ENCODE data around the gene IZUMO4. TPM values are rescaled to one million over a fixed set of nuclear protein-coding genes. Genes with fewer than 3 reads are reported as not detected.

Gene IZUMO4
- total and polyA plus RNA-seq, 2 donors (not counting 1 experiment from before 2014, with no cell fraction given), result 34.8 to 93.9 TPM

DNA sequence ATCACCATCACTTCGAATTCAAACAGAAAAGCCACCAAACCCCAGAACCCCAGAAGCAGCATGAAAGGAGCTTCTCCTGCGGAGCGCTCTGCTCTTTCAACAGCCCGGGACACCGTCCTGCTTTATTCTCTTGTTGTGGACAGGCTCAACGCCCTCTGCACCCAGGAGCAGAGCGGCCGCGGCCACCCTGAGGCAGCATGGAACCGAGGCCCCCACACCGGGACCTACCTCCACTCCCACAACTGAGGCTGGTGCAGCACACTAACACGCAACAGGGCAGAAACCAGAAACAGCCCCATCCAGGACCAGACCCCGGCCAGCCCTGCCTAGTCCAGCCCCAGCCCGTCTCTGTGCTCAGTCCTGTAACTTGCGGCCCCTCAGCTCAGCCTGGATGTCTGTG lies 47.5 kb downstream of the IZUMO4 start:
- intact Hi-C loops (cut with micrococcal nuclease), result no loop called here
- H3K4me1 Mint-ChIP-seq, result peaks cover 29% of the 10 kb centered on the region
- H3K36me3 ChIP-seq (replicated peaks in 1 of 2; ENCODE audit: control extremely low read depth in 1 of 2, control insufficient read depth in 1 of 2, extremely low read depth in 1 of 2, insufficient read depth in 2 of 2, low read length in 1 of 2), result peaks cover 0 to 12% of the 10 kb centered on the region in 2 experiments
- no peak overlapping the region for H3K4me2 ChIP-seq (replicated peaks; ENCODE audit: low read depth, low read length, poor library complexity, severe bottlenecking)
- no peak overlapping the region for H3K4me3 Mint-ChIP-seq
- peaks cover 84% of the 10 kb centered on the region for H4K20me1 ChIP-seq (ENCODE audit: control insufficient read depth, insufficient read depth, low read length, poor library complexity, severe bottlenecking)
- POLR2A ChIA-PET, result interaction anchor here (0.7 kb wide), 1 partner anchor 12 kb away, joined by 3 read pairs; no protein-coding TSS in a partner anchor
- H3K4me3 ChIP-seq (ENCODE audit: control extremely low read depth in 1 of 5, extremely low read depth in 1 of 5, insufficient read depth in 1 of 5, low read depth in 2 of 5, low read length in 4 of 5), result no peak overlapping the region
- peaks cover 99% of the 10 kb centered on the region for H3K79me2 ChIP-seq (ENCODE audit: control insufficient read depth, insufficient read depth, low read length)
- H3K4me1 ChIP-seq (ENCODE audit: control insufficient read depth in 2 of 2, insufficient read depth in 2 of 2, low read length in 2 of 2), result peaks cover 0 to 12% of the 10 kb centered on the region in 2 donors
- ATAC-seq (ENCODE audit: low read depth) (no peak), DNase-seq (no peak)
- WGBS (ENCODE audit: insufficient coverage), result 98% methylated on average over 14 of the region's 15 CpGs
- no peaks in the 10 kb centered on the region for H3K9me3 ChIP-seq (ENCODE audit: control extremely low read depth in 1 of 3, control insufficient read depth in 2 of 3, insufficient read depth in 1 of 3, low read length in 2 of 3)
- H3K27ac ChIP-seq (ENCODE audit: low read length in 2 of 2), result no peak overlapping the region
- H3K27ac Mint-ChIP-seq, result no peak overlapping the region
- TF ChIP-seq EZH2 (IDR thresholded peaks at IDR 0.05; ENCODE audit: borderline replicate concordance, insufficient read depth, low read depth, low read length, poor library complexity, severe bottlenecking), result no peak
- TF ChIP-seq, protein P1, sequence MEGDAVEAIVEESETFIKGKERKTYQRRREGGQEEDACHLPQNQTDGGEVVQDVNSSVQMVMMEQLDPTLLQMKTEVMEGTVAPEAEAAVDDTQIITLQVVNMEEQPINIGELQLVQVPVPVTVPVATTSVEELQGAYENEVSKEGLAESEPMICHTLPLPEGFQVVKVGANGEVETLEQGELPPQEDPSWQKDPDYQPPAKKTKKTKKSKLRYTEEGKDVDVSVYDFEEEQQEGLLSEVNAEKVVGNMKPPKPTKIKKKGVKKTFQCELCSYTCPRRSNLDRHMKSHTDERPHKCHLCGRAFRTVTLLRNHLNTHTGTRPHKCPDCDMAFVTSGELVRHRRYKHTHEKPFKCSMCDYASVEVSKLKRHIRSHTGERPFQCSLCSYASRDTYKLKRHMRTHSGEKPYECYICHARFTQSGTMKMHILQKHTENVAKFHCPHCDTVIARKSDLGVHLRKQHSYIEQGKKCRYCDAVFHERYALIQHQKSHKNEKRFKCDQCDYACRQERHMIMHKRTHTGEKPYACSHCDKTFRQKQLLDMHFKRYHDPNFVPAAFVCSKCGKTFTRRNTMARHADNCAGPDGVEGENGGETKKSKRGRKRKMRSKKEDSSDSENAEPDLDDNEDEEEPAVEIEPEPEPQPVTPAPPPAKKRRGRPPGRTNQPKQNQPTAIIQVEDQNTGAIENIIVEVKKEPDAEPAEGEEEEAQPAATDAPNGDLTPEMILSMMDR (IDR thresholded peaks at IDR 0.05), result no peak
- no peaks in the 10 kb centered on the region for H3K27me3 Mint-ChIP-seq
- no peak overlapping the region for H3K9ac ChIP-seq (ENCODE audit: low read length)
- no peaks in the 10 kb centered on the region for H3K9me3 Mint-ChIP-seq (ENCODE audit: insufficient read depth)
- H3K27me3 ChIP-seq (replicated peaks in 1 of 4; ENCODE audit: control extremely low read depth in 1 of 4, control insufficient read depth in 3 of 4, insufficient read depth in 4 of 4, low read length in 3 of 4), result no peaks in the 10 kb centered on the region
- CTCF ChIA-PET, result no interaction called here
- no peak overlapping the region for H2AFZ ChIP-seq (ENCODE audit: insufficient read depth, low read depth, low read length, poor library complexity, severe bottlenecking)

- intact Hi-C loops (cut with micrococcal nuclease), result no loop called here
- peaks cover 0 to 3% of the 10 kb centered on the region in 2 experiments for H3K36me3 ChIP-seq (replicated peaks in 1 of 2; ENCODE audit: control extremely low read depth in 1 of 2, control insufficient read depth in 1 of 2, extremely low read depth in 1 of 2, insufficient read depth in 2 of 2, low read length in 1 of 2)
- CTCF ChIA-PET, result no interaction called here
- H3K4me3 Mint-ChIP-seq, result peak overlapping the region; percentile 34
- DNase-seq, result no peak
- no peaks in the 10 kb centered on the region for H3K9me3 Mint-ChIP-seq (ENCODE audit: insufficient read depth)
- H3K27ac Mint-ChIP-seq, result peak overlapping the region; percentile 59
- no peak for ATAC-seq (ENCODE audit: low read depth)
- no peak overlapping the region for H3K9ac ChIP-seq (ENCODE audit: low read length)
- H3K9me3 ChIP-seq (ENCODE audit: control extremely low read depth in 1 of 3, control insufficient read depth in 2 of 3, insufficient read depth in 1 of 3, low read length in 2 of 3), result no peaks in the 10 kb centered on the region
- WGBS (ENCODE audit: insufficient coverage), result 96% methylated on average over 10 of the region's 16 CpGs
- no peak overlapping the region for H3K4me3 ChIP-seq (ENCODE audit: control extremely low read depth in 1 of 5, extremely low read depth in 1 of 5, insufficient read depth in 1 of 5, low read depth in 2 of 5, low read length in 4 of 5)
- H3K79me2 ChIP-seq (ENCODE audit: control insufficient read depth, insufficient read depth, low read length), result peaks cover 99% of the 10 kb centered on the region
- H3K4me2 ChIP-seq (replicated peaks; ENCODE audit: low read depth, low read length, poor library complexity, severe bottlenecking), result no peak overlapping the region
- H3K4me1 Mint-ChIP-seq, result peaks cover 34% of the 10 kb centered on the region
- no peak overlapping the region for H2AFZ ChIP-seq (ENCODE audit: insufficient read depth, low read depth, low read length, poor library complexity, severe bottlenecking)
- TF ChIP-seq, protein P1 (IDR thresholded peaks at IDR 0.05), result no peak
- TF ChIP-seq EZH2 (IDR thresholded peaks at IDR 0.05; ENCODE audit: borderline replicate concordance, insufficient read depth, low read depth, low read length, poor library complexity, severe bottlenecking), result no peak
- no peaks in the 10 kb centered on the region for H3K27me3 ChIP-seq (replicated peaks in 1 of 4; ENCODE audit: control extremely low read depth in 1 of 4, control insufficient read depth in 3 of 4, insufficient read depth in 4 of 4, low read length in 3 of 4)
- POLR2A ChIA-PET, result interaction anchor here (0.6 kb wide), 1 partner anchor 74 kb away, joined by 8 read pairs; no protein-coding TSS in a partner anchor
- H3K4me1 ChIP-seq (ENCODE audit: control insufficient read depth in 2 of 2, insufficient read depth in 2 of 2, low read length in 2 of 2), result peaks cover 13 to 27% of the 10 kb centered on the region in 2 donors
- H3K27ac ChIP-seq (ENCODE audit: low read length in 2 of 2), result no peak overlapping the region
- peaks cover 84% of the 10 kb centered on the region for H4K20me1 ChIP-seq (ENCODE audit: control insufficient read depth, insufficient read depth, low read length, poor library complexity, severe bottlenecking)
- no peaks in the 10 kb centered on the region for H3K27me3 Mint-ChIP-seq
Observed at GRCh38 chr19:2145831-2146241, 49.1 kb downstream of the IZUMO4 start.

All from B cell (primary cell).